ENCODE data around the gene TARBP1.

TARBP1 gene

DNA sequence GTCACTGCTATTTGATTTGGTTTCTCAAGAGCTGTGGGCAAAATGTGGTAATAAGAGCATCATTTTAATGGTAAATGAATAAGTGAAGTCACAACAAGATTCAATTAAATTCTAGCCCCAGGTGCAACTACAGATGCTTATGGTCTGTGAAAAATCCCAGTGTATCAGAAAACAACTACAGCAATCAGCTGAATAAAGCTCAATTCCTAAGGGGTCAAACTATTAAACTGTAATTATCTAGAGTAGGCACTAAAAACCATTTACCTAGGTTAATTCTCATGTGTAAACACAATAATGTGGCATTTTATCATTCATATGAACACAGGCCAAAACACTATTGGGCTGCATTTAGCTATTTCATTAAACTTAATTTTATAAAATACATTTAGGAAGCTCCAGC lies 9.6 kb downstream of the TARBP1 start:
- no peak overlapping the region for H3K27ac ChIP-seq (ENCODE audit: low read depth, low read length)
- H3K36me3 ChIP-seq (ENCODE audit: control insufficient read depth in 5 of 5, insufficient read depth in 5 of 5, low read length in 5 of 5) = peaks cover 9 to 25% (median 15%) of the 10 kb centered on the region in 5 donors
- H3K4me3 ChIP-seq (ENCODE audit: low read depth in 1 of 5, low read length in 5 of 5) = no peak overlapping the region
- H3K9me3 ChIP-seq (ENCODE audit: control insufficient read depth in 5 of 5, low read length in 5 of 5) = no peaks in the 10 kb centered on the region
- H3K9ac ChIP-seq (ENCODE audit: low read length in 5 of 5) = no peak overlapping the region
- no peaks in the 10 kb centered on the region for H3K27me3 ChIP-seq (ENCODE audit: control insufficient read depth in 5 of 5, insufficient read depth in 4 of 5, low read length in 5 of 5)
- peaks cover 0 to 10% (median 3%) of the 10 kb centered on the region in 5 donors for H3K4me1 ChIP-seq (ENCODE audit: control insufficient read depth in 5 of 5, insufficient read depth in 5 of 5, low read length in 5 of 5)

DNA sequence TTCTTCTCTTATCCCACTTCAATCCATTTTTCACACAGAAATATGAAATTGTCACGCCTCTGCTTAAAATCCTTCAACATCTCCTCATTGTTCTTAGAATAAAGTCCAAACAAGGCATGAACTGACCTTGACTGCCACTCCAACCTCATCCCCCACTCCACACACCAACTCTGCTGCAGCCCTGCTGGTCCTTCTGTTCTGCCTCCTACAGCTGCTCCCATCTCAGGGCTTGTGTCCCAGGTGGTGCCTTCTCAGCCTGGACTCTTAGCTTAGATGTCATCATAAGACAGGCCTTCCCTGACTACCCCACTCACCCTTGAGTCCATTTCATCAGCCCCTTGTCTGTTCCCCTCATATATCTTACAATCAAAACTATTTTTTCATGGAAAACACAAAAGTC lies 10.4 kb downstream of the TARBP1 start:
- Histone ChIP-seq H3K4me3 (ENCODE audit: low read depth in 1 of 5, low read length in 5 of 5) (no peak overlapping the region), H3K4me1 (ENCODE audit: control insufficient read depth in 5 of 5, insufficient read depth in 5 of 5, low read length in 5 of 5) (peaks cover 0 to 10% (median 3%) of the 10 kb centered on the region in 5 donors), H3K9me3 (ENCODE audit: control insufficient read depth in 5 of 5, low read length in 5 of 5) (no peaks in the 10 kb centered on the region), H3K36me3 (ENCODE audit: control insufficient read depth in 5 of 5, insufficient read depth in 5 of 5, low read length in 5 of 5) (peaks cover 9 to 25% (median 15%) of the 10 kb centered on the region in 5 donors), H3K27me3 (ENCODE audit: control insufficient read depth in 5 of 5, insufficient read depth in 4 of 5, low read length in 5 of 5) (no peaks in the 10 kb centered on the region), H3K27ac (ENCODE audit: low read depth, low read length) (no peak overlapping the region), H3K9ac (ENCODE audit: low read length in 5 of 5) (no peak overlapping the region)

DNA sequence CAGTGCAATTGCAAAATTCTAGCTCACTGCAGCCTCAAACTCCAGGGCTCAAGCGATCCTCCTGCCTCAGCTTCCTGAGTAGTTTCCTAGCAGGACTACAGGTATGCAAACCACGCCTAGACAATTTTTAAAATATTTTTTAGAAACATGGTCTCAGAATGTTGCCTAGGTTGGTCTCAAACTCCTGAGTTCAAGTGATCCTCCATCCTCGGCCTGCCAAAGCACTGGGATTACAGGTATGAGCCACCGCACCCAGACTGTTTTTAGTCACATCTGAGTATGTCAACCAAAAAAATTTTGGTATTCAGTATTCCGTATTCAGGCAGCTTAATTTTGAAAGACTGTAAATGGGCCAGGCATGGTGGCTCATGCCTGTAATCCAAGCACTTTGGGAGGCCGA lies 11.2 kb downstream of the TARBP1 start:
- H3K4me1 ChIP-seq (ENCODE audit: control insufficient read depth in 5 of 5, insufficient read depth in 5 of 5, low read length in 5 of 5) = peaks cover 0 to 3% (median under 1%) of the 10 kb centered on the region in 5 donors
- H3K9ac ChIP-seq (ENCODE audit: low read length in 5 of 5) = no peak overlapping the region
- H3K27me3 ChIP-seq (ENCODE audit: control insufficient read depth in 5 of 5, insufficient read depth in 4 of 5, low read length in 5 of 5) = no peaks in the 10 kb centered on the region
- no peaks in the 10 kb centered on the region for H3K9me3 ChIP-seq (ENCODE audit: control insufficient read depth in 5 of 5, low read length in 5 of 5)
- H3K27ac ChIP-seq (ENCODE audit: low read depth, low read length) = no peak overlapping the region
- H3K36me3 ChIP-seq (ENCODE audit: control insufficient read depth in 5 of 5, insufficient read depth in 5 of 5, low read length in 5 of 5) = peaks cover 9 to 26% (median 15%) of the 10 kb centered on the region in 5 donors
- no peak overlapping the region for H3K4me3 ChIP-seq (ENCODE audit: low read depth in 1 of 5, low read length in 5 of 5)

DNA sequence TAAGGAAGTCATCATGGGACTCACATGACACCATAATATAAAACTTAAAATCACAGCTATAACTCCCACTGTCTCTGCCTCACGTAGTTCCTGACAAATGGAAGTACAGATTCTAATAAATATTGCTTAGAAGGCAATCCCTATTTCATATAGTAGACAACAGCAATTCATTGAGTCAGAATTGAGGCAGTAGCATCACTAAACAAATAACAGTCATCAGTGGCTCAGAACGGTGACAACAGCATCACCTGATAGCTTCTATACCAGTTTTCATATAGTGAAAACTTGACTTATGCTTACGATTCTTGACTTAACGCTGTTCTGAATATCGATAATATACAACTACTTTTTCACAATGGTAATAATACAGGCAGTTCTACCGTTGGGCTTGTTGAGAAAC lies 12.0 kb downstream of the TARBP1 start:
- Histone ChIP-seq H3K27ac (ENCODE audit: low read depth, low read length) (no peak overlapping the region), H3K9me3 (ENCODE audit: control insufficient read depth in 5 of 5, low read length in 5 of 5) (no peaks in the 10 kb centered on the region), H3K27me3 (ENCODE audit: control insufficient read depth in 5 of 5, insufficient read depth in 4 of 5, low read length in 5 of 5) (no peaks in the 10 kb centered on the region), H3K9ac (ENCODE audit: low read length in 5 of 5) (no peak overlapping the region), H3K36me3 (ENCODE audit: control insufficient read depth in 5 of 5, insufficient read depth in 5 of 5, low read length in 5 of 5) (peaks cover 9 to 28% (median 17%) of the 10 kb centered on the region in 5 donors), H3K4me3 (ENCODE audit: low read depth in 1 of 5, low read length in 5 of 5) (no peak overlapping the region), H3K4me1 (ENCODE audit: control insufficient read depth in 5 of 5, insufficient read depth in 5 of 5, low read length in 5 of 5) (no peaks in the 10 kb centered on the region)

DNA sequence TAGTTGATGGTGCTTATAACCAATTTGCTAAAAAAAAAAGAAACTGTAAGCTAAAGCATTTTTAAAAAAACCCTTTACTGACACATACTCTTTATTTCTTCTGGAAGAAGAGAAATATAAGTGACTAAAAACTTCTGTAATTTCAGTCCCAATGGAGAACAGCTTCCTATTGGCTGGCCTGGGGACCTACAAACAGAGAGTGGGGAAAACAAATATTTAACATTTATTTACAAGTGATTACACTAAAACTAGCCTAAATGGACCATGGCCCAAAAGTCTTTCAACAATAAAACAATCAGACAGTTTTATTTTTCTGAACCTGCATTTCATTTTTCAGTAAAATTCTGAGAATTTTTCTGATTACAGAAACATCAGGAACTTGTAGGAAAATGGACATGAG lies 15.2 kb downstream of the TARBP1 start:
- Histone ChIP-seq H3K9ac (ENCODE audit: low read length in 5 of 5) (no peak overlapping the region), H3K4me1 (ENCODE audit: control insufficient read depth in 5 of 5, insufficient read depth in 5 of 5, low read length in 5 of 5) (no peaks in the 10 kb centered on the region), H3K9me3 (ENCODE audit: control insufficient read depth in 5 of 5, low read length in 5 of 5) (no peaks in the 10 kb centered on the region), H3K27ac (ENCODE audit: low read depth, low read length) (no peak overlapping the region), H3K36me3 (ENCODE audit: control insufficient read depth in 5 of 5, insufficient read depth in 5 of 5, low read length in 5 of 5) (peaks cover 13 to 30% (median 20%) of the 10 kb centered on the region in 5 donors), H3K4me3 (ENCODE audit: low read depth in 1 of 5, low read length in 5 of 5) (no peak overlapping the region), H3K27me3 (ENCODE audit: control insufficient read depth in 5 of 5, insufficient read depth in 4 of 5, low read length in 5 of 5) (no peaks in the 10 kb centered on the region)

DNA sequence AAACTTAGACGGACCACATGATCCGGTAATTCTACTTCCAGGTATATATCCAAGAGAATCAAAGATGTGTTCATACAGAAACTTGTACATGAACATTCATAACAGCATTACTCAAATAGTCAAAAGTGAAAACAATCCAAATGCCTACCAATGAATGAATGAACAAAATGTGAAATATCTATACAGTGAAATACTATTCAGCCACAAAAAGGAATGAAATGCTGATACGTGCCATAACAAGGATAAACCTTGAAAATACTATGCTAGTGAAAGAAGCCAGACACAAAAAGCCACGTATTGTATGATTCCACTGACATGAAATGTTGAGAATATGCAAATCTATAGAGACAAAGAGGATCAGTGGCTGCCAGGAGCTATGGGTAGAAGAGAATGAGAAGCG lies 18.3 kb downstream of the TARBP1 start:
- Histone ChIP-seq H3K27me3 (ENCODE audit: control insufficient read depth in 5 of 5, insufficient read depth in 4 of 5, low read length in 5 of 5) (no peaks in the 10 kb centered on the region), H3K4me3 (ENCODE audit: low read depth in 1 of 5, low read length in 5 of 5) (no peak overlapping the region), H3K9me3 (ENCODE audit: control insufficient read depth in 5 of 5, low read length in 5 of 5) (no peaks in the 10 kb centered on the region), H3K4me1 (ENCODE audit: control insufficient read depth in 5 of 5, insufficient read depth in 5 of 5, low read length in 5 of 5) (no peaks in the 10 kb centered on the region), H3K36me3 (ENCODE audit: control insufficient read depth in 5 of 5, insufficient read depth in 5 of 5, low read length in 5 of 5) (peaks cover 11 to 24% (median 22%) of the 10 kb centered on the region in 5 donors), H3K9ac (ENCODE audit: low read length in 5 of 5) (no peak overlapping the region), H3K27ac (ENCODE audit: low read depth, low read length) (no peak overlapping the region)

DNA sequence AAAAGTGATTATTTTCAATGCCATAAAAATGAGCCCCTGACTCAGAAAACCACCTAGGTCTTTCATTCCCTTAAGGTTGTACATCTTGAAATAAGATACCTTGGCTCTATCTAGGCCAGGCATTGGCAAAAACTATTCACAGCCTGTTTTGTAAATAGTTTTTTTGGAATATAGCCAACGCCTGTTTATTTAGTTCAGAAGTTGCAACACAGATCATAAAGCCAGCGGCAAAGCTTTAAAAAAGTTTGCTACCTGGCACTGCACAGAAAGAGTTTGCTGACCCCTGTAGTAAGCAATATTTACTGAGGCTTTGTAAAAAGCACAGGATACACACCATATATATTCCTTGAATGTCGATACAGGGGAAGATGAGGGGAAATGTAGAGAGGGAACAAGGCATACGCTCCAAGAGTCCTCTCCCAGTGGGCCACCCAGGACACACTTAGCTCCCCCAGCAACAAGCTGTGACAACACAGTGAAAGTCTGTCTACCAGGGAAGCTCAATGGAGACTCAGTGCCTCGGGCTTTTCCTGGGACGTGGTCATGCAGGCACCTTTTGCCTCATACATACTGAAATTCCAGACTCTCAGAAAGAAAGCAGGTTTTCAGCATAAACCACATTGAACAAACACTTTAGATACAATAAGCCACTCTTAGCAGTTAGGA lies 20.5 kb downstream of the TARBP1 start:
- no peaks in the 10 kb centered on the region for H3K4me1 ChIP-seq (ENCODE audit: control insufficient read depth in 5 of 5, insufficient read depth in 5 of 5, low read length in 5 of 5)
- H3K36me3 ChIP-seq (ENCODE audit: control insufficient read depth in 5 of 5, insufficient read depth in 5 of 5, low read length in 5 of 5) = peaks cover 8 to 19% (median 14%) of the 10 kb centered on the region in 5 donors
- no peak overlapping the region for H3K9ac ChIP-seq (ENCODE audit: low read length in 5 of 5)
- no peaks in the 10 kb centered on the region for H3K9me3 ChIP-seq (ENCODE audit: control insufficient read depth in 5 of 5, low read length in 5 of 5)
- no peak overlapping the region for H3K4me3 ChIP-seq (ENCODE audit: low read depth in 1 of 5, low read length in 5 of 5)
- no peak overlapping the region for H3K27ac ChIP-seq (ENCODE audit: low read depth, low read length)
- no peaks in the 10 kb centered on the region for H3K27me3 ChIP-seq (ENCODE audit: control insufficient read depth in 5 of 5, insufficient read depth in 4 of 5, low read length in 5 of 5)

DNA sequence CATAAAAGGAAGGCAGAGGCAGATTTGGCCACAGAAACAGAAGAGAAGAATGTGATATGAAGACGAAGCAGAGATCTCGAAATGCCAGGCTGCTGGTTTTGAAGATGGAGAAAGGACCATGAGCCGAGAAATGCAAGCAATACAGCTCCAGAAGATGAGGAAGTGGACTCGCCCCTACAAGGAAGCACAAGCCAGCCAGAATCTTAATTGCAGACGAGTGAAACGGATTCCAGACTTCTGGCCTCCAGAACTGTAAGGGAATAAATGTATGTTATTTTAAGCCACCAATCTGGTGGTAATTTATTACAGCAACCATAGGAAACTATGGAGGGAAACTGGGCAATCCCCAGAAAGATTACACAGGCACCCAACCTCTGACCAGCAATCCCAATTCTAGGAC lies 24.1 kb downstream of the TARBP1 start:
- no peaks in the 10 kb centered on the region for H3K27me3 ChIP-seq (ENCODE audit: control insufficient read depth in 5 of 5, insufficient read depth in 4 of 5, low read length in 5 of 5)

DNA sequence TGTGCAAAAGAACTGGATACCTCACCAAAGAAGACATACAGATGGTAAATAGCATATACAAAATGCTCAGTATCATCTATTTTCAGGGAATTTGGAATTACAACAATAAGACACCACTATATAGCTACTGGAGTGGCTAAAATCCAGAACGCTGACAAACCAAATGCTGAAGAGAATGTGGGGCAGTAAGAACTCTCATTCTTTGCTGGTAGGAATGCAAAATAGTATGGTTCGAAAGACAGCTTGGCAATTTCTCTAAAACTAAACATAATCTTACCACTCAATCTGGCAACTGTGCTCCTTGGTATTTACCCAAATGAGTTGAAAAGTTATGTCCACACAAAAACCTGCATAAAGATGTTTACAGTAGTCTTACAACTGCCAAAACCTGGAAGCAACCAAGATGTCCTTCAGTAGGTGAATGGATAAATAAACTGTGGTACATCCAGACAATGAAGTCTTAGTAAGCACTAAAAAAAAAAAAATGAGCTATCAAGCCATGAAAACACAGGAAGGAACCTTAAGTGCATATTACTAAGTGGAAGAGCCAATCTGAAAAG lies 26.5 kb downstream of the TARBP1 start:
- no peak overlapping the region for H3K4me3 ChIP-seq (ENCODE audit: low read depth in 1 of 5, low read length in 5 of 5)
- no peaks in the 10 kb centered on the region for H3K9me3 ChIP-seq (ENCODE audit: control insufficient read depth in 5 of 5, low read length in 5 of 5)
- H3K9ac ChIP-seq (ENCODE audit: low read length in 5 of 5) = no peak overlapping the region
- peaks cover 15 to 30% (median 21%) of the 10 kb centered on the region in 5 donors for H3K36me3 ChIP-seq (ENCODE audit: control insufficient read depth in 5 of 5, insufficient read depth in 5 of 5, low read length in 5 of 5)
- no peaks in the 10 kb centered on the region for H3K27me3 ChIP-seq (ENCODE audit: control insufficient read depth in 5 of 5, insufficient read depth in 4 of 5, low read length in 5 of 5)
- H3K27ac ChIP-seq (ENCODE audit: low read depth, low read length) = no peak overlapping the region
- no peaks in the 10 kb centered on the region for H3K4me1 ChIP-seq (ENCODE audit: control insufficient read depth in 5 of 5, insufficient read depth in 5 of 5, low read length in 5 of 5)

More for the DNA sequence above, 24.1 kb downstream of the TARBP1 start:
- Histone ChIP-seq H3K27ac (ENCODE audit: low read depth, low read length) (no peak overlapping the region), H3K9ac (ENCODE audit: low read length in 5 of 5) (no peak overlapping the region), H3K36me3 (ENCODE audit: control insufficient read depth in 5 of 5, insufficient read depth in 5 of 5, low read length in 5 of 5) (peaks cover 13 to 18% (median 16%) of the 10 kb centered on the region in 5 donors), H3K9me3 (ENCODE audit: control insufficient read depth in 5 of 5, low read length in 5 of 5) (no peaks in the 10 kb centered on the region), H3K4me1 (ENCODE audit: control insufficient read depth in 5 of 5, insufficient read depth in 5 of 5, low read length in 5 of 5) (no peaks in the 10 kb centered on the region), H3K4me3 (ENCODE audit: low read depth in 1 of 5, low read length in 5 of 5) (no peak overlapping the region)

DNA sequence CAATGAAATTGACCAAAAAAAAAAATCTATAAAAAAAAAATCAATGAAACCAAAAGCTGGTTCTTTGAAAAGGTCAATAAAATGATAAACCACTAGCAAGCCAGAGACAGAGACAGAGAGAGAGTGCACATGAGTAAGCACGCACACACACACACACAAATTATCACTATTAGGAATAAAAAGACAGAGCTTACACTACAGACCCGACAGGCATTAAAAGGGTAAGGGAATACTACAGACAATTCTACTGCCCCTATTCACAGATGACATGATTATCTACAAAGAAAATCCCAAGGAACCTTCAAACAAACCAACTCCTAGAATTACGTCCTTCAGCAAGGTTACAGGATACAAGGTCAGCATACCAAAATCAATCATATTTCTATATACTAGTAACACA lies 38.6 kb downstream of the TARBP1 start:
- Histone ChIP-seq H3K9ac (ENCODE audit: low read length in 5 of 5) (no peak overlapping the region), H3K27ac (ENCODE audit: low read depth, low read length) (no peak overlapping the region), H3K27me3 (ENCODE audit: control insufficient read depth in 5 of 5, insufficient read depth in 4 of 5, low read length in 5 of 5) (no peaks in the 10 kb centered on the region), H3K4me3 (ENCODE audit: low read depth in 1 of 5, low read length in 5 of 5) (no peak overlapping the region), H3K36me3 (ENCODE audit: control insufficient read depth in 5 of 5, insufficient read depth in 5 of 5, low read length in 5 of 5) (peaks cover 12 to 30% (median 16%) of the 10 kb centered on the region in 5 donors), H3K4me1 (ENCODE audit: control insufficient read depth in 5 of 5, insufficient read depth in 5 of 5, low read length in 5 of 5) (peaks cover 0 to 8% (median 0%) of the 10 kb centered on the region in 5 donors), H3K9me3 (ENCODE audit: control insufficient read depth in 5 of 5, low read length in 5 of 5) (peaks cover 0 to 10% (median 6%) of the 10 kb centered on the region in 5 donors)
